Keratinocyte (primary cell): Measurements from ENCODE around the gene FASN.

Experiments
- EZH2 ChIP-seq: IDR thresholded peaks from one replicate; pipeline ENCODE4 v1.6.1; 2012; ENCODE audit warnings: inconsistent platforms, mild to moderate bottlenecking, low read length, moderate library complexity
- TF ChIP-seq, protein P1 (sequence below), 3 experiments: IDR thresholded peaks in 1 of 3; conservative IDR thresholded peaks in 1 of 3; optimal IDR thresholded peaks in 1 of 3; 2 replicates in 2 of 3; 3 replicates in 1 of 3; pipeline versions ENCODE3 to v1.5.1; 2011; ENCODE audit warnings: low read length in 3 of 3, mild to moderate bottlenecking in 3 of 3, moderate library complexity in 2 of 3, control low read depth in 1 of 3, inconsistent platforms in 1 of 3; ENCODE audit not compliant: insufficient read depth in 2 of 3; ENCODE audit errors: extremely low read depth in 1 of 3

DNA sequence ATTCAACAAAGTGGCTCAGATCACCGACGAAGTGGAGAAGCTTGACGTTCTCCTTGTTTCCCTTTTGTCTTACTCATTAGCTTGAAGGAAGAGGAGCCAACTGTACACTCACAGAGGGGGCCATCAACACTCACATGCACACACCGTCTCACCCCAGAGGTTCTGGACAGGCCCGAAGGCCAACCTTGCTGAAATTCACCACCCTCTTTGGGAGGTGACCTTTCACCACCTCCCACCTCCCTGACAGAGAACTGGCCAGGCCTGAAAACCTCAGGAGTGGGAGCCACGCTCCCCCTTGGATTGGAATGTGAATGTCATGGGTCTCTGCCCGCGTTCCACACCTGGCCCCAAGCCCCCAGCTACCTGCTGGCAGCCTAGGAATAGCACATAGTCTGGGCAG, 62.5 kb downstream of the FASN start:
- TF ChIP-seq, protein P1, sequence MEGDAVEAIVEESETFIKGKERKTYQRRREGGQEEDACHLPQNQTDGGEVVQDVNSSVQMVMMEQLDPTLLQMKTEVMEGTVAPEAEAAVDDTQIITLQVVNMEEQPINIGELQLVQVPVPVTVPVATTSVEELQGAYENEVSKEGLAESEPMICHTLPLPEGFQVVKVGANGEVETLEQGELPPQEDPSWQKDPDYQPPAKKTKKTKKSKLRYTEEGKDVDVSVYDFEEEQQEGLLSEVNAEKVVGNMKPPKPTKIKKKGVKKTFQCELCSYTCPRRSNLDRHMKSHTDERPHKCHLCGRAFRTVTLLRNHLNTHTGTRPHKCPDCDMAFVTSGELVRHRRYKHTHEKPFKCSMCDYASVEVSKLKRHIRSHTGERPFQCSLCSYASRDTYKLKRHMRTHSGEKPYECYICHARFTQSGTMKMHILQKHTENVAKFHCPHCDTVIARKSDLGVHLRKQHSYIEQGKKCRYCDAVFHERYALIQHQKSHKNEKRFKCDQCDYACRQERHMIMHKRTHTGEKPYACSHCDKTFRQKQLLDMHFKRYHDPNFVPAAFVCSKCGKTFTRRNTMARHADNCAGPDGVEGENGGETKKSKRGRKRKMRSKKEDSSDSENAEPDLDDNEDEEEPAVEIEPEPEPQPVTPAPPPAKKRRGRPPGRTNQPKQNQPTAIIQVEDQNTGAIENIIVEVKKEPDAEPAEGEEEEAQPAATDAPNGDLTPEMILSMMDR (optimal IDR thresholded peaks at IDR 0.05 in 1 of 3, IDR thresholded peaks at IDR 0.05 in 1 of 3, conservative IDR thresholded peaks at IDR 0.05 in 1 of 3; ENCODE audit: extremely low read depth in 1 of 3, insufficient read depth in 2 of 3, low read length in 3 of 3): no peak
- TF ChIP-seq EZH2: no peak
